GM08714 (cell line): ENCODE measurements around the gene LMAN2.
"Not testable (repeated sequence)": the region's sequence is repeated elsewhere in the genome, so short reads cannot be mapped to it uniquely, and the experiment has no call there.

Experiments used
- H3K4me3 ChIP-seq: fragments of 200-500 bp; sonication (Bioruptor generic); 2 replicates; pipeline ENCODE4 v1.5.1; 2014; ENCODE audit warnings: mild to moderate bottlenecking, low read length, inconsistent platforms
- ZNF274 ChIP-seq: IDR thresholded peaks from 2 replicates; pipeline ENCODE4 v1.6.1; 2012; ENCODE audit warnings: mild to moderate bottlenecking, low read depth, low read length

The LMAN2 gene

GRCh38 chr5:177387405-177387804, 35.9 kb upstream of the LMAN2 start:
- H3K4me3 ChIP-seq = no peak overlapping the region

GRCh38 chr5:177386542-177386941, 35.1 kb upstream of the LMAN2 start:
- H3K4me3 ChIP-seq = no peak overlapping the region
- TF ChIP-seq ZNF274 = no peak

More at GRCh38 chr5:177387405-177387804, 35.9 kb upstream of the LMAN2 start:
- no peak for TF ChIP-seq ZNF274

DNA sequence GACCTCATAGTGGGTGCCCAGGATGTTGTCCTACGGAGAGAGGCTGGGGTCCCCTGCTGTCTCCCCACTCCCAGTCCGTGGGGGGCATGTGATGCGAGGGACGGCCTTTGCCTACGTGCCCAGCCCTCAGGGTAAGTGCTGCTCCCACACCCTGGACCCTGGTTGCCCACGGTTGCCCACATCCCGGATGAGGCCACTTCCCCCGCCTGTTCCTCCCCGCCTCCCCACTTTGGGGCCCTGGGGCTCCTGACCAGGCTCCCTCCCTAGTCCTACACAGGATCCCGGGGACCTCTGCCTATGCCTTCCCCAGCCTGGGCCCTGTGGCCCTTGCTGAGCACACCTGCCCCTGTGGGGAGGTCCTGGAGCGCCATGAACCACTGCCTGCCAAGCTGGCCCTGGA, 34.3 kb upstream of the LMAN2 start:
- TF ChIP-seq ZNF274 = no peak
- no peak overlapping the region for H3K4me3 ChIP-seq

- H3K4me3 ChIP-seq = no peak within 1 kb of the TSS
- no peak for TF ChIP-seq ZNF274
Measured at GRCh38 chr5:177384134-177384533, 32.7 kb upstream of the LMAN2 start, which contains the start of gene SLC34A1. TSS of gene SLC34A1 (plus strand) at chr5:177384434. CDS start at chr5:177385742, 1,308 bp downstream.

- H3K4me3 ChIP-seq = no peak overlapping the region
- TF ChIP-seq ZNF274 = no peak
Measured at GRCh38 chr5:177383181-177383580, 31.7 kb upstream of the LMAN2 start.

- no peak overlapping the region for H3K4me3 ChIP-seq
- no peak for TF ChIP-seq ZNF274
Measured at GRCh38 chr5:177382423-177383029, 31.1 kb upstream of the LMAN2 start.

DNA sequence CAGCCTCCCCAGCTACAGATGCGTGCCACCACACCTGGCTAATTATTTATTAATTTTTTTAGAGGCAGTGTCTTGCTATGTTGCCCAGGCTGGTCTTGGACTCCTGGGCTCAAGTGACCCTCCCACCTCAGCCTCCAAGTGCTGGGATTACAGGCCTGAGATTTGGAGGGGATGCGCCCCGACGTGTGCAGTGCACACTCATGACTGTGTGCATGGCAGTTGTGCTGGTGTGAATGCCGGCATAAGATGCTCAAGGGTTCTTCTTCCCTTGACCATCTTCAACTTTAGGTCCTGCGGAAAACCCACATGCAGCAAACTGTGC, 29.3 kb upstream of the LMAN2 start:
- no peak overlapping the region for H3K4me3 ChIP-seq
- no peak for TF ChIP-seq ZNF274

DNA sequence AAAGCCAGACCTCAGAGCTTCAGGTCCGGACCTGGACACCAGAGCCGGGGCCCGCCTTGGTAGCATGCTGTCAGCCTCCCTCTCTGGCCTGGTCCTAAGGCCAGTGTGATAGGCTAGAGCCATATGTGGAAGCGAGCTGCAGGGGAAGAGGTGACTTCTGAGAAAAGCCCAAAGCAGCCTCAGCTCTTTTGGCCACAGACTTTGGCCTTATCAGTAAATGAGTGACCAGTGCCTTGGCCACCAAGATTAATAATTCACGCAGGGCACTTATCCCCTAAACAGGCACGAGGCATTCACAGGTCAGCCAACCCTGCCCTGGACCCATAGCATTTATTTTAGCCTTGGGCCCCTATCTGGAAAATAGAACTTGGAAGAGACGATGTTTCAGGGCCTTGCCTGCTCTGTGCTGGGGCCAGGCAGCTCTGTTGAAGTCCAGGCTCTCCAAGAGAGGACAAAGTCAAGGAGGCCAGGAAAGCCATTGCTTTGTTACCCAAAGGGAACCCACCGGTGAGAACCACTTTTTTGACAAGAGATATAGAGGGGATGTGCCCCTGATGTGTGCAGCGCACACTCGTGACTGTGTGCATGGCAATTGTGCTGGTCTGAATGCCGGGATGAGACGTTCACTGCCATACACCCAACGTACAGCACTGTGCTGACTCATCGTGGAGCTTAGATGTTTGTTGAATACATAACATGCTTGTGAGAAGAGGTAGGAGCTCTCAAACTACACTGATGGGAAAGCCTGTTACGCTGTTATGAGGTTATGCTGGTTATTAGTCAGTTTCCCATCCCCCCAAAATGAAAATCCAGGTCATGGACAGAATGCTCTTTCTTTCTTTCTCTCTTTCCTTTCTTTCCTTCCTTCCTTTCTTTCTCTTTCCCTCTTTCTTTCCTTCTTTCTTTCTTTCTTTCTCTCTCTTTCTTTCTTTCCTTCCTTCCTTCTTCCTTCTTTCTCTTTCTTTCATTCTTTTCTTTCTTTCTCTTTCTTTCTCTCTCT, 27.7 kb upstream of the LMAN2 start:
- H3K4me3 ChIP-seq = no peak overlapping the region
- TF ChIP-seq ZNF274 = no peak

DNA sequence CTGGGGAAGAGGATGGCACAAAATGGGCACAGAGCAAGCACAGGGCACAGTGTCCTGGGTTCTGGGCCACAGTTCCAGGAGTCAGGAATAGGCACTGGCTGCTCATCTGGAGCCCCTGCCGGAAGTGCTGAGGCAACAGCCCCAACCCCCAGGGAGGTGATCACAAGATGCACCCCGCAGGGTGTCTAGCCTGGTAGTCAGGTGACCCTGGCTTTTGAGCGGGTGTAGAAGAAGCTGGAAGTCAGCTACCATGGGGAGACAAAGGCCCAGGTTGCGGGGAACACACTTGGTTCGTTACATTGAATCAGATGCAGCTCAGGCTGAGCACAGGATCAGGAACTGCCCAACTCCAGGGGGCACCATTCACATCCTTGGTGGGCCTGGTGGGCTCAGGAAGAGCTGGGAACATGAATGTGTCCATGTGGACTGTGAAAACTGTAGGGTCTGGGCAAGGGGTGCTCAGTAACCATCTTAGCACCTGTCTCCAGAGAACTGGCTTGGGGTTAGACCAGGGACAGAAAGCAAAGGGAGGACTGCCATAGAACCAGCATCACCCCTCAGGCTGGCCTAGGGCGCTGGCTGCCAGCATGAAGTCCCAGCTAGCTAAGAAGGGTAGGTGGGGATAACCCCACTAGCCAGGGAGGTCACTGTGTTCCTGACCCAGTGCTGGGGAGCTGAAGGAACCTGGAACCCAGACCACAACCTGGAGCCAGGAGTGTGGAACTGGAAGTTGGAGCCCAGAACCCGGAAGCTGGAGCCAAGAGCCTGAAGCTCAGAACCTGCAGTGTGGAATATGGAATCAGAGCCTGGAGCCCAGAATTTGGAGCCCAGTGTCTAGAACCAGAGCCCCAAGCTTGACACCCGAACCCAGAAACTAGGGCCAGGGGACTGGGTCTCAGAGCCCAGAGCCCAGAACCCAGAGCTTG, 26.6 kb upstream of the LMAN2 start:
- no peak for TF ChIP-seq ZNF274
- no peak overlapping the region for H3K4me3 ChIP-seq

DNA sequence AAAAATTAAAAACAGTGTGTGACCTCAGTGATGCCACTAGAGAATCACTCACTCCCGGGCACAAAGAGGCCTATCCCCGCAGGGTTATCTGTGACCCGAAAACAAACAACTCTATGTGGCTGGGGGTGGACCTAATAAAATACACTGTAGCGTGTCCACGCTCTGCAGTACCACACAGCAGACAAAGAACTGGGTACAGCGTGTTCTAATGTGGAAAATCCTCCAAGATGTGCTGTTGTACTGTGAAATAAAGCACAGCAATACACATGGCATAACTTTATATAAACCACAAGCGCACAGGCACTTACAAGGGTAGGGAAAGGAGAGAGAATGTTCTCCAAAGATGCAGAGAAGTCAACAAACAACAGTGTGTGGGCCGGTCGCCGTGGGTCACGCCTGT, 24.6 kb upstream of the LMAN2 start:
- H3K4me3 ChIP-seq = no peak overlapping the region
- no peak for TF ChIP-seq ZNF274

DNA sequence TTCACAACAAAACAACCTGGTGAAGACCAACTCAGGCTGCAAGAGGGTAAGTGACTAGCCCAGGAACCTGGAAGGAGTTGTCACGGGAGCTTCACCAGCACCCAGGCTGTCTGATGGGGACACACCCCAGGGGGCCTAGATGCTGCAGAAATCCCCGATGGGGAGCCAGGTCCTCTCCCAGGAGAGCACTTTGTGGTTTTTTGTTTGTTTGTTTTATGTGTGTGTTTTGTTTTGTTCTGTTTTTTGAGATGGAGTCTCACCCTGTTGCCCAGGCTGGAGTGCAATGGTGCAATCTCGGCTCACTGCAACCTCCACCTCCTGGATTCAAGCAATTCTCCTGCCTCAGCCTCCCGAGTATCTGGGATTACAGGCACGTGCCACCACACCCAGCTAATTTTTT, 24.0 kb upstream of the LMAN2 start:
- not testable (repeated sequence) for H3K4me3 ChIP-seq

DNA sequence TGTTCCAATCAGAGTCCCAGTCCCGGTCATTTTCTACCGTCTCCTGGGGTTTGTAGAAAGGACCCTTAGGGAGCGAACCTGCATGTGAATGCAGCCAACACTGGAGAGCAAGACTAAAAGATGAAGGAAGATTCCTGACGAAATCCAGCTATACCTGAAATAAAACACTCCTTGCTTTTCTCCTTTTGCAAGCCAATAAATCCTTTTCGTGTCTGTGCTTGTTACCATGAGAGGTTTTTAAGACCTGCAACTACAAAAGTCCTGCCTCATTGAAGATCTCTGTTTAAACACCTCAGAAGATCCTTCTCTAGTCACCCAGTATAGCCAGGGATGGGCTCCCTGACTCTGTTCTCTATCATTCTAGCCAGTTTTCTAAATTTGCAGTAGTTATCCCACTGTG, 22.7 kb upstream of the LMAN2 start:
- H3K4me3 ChIP-seq = no peak overlapping the region
- no peak for TF ChIP-seq ZNF274

DNA sequence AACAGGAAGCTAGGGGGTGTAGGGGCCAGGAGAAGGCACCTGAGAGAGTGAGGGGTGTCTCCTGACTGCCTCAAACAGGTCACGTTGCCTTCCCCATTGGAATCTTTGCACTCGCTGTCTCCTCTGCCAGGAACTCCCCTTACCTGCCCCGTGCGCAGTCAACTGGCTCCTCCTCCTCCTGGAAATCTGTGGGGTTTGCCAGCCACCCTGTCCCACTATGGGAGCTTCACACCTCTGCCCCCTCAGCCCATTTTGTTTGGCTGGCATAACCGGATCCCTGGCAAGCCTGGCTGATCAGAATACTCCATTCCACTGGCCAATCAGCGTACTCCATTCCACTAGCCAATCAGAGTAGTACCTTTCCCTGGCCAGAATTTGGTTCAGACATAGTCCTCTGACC, 22.3 kb upstream of the LMAN2 start:
- TF ChIP-seq ZNF274 = no peak
- no peak overlapping the region for H3K4me3 ChIP-seq

- H3K4me3 ChIP-seq = no peak overlapping the region
- no peak for TF ChIP-seq ZNF274
Measured at GRCh38 chr5:177372910-177373309, 21.4 kb upstream of the LMAN2 start.
